K562 (cell line): Measurements from ENCODE around the gene PITPNB.

Source experiments
- EGR1 ChIP-seq: fragments of 450-650 bp; conservative IDR thresholded peaks from 2 replicates; pipeline ENCODE4 v1.6.1; 2017; ENCODE audit warnings: mild to moderate bottlenecking
- HNRNPH1 ChIP-seq: fragments of 200-400 bp; formaldehyde crosslinking; optimal IDR thresholded peaks from 2 replicates; pipeline ENCODE3; 2017; ENCODE audit warnings: low read depth, mild to moderate bottlenecking, low read length, moderate library complexity
- SIN3A ChIP-seq, 2 experiments: fragments of 150-350 bp in 1 of 2; IDR thresholded peaks; 2 replicates each; pipeline ENCODE4 v1.6.1; 2011 to 2016; ENCODE audit warnings: borderline replicate concordance in 2 of 2, low read depth in 2 of 2, low read length in 2 of 2, mild to moderate bottlenecking in 2 of 2, moderate library complexity in 2 of 2; ENCODE audit not compliant: control insufficient read depth in 1 of 2
- SP1 ChIP-seq: sonication (generic); formaldehyde crosslinking; IDR thresholded peaks from 2 replicates; pipeline ENCODE4 v1.8.1; 2022; ENCODE audit warnings: mild to moderate bottlenecking, missing genetic modification reagents
- TF ChIP-seq, protein P1 (sequence below), 3 experiments: IDR thresholded peaks in 2 of 3; conservative IDR thresholded peaks in 1 of 3; 2 replicates each; pipeline ENCODE4 v1.5.1; 2011 to 2012; ENCODE audit warnings: low read length in 3 of 3, mild to moderate bottlenecking in 3 of 3, control low read depth in 2 of 3, improper control_type of control experiment in 1 of 3, inconsistent platforms in 1 of 3, low read depth in 1 of 3, mixed read lengths in 1 of 3, moderate library complexity in 1 of 3; ENCODE audit not compliant: insufficient read depth in 2 of 3
- TF ChIP-seq, protein P2 (sequence below): fragments of 250-450 bp; sonication (Bioruptor Pico); IDR thresholded peaks from 2 replicates; pipeline ENCODE4 v1.9.0; 2021; ENCODE audit warnings: mild to moderate bottlenecking

DNA sequence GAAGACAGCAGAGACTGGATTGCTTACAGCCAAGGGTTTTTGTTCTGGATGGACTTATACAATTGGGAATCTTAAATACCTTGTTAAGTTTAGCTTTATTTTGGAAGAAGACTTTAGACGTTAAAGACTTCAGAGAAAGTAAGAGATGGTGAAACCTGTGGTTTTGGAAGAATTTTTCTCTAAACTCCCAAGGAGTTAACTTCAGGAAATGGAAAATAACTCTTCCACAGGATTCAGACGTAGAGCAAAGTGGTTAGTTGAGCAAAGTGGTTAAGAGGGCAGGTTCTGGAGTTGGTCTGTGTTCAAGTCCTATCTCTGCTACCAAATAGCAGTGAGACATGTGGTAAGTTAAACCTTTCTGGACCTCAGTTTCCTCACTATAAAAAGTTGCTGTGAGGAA is 12.8 kb downstream of the PITPNB start:
- TF ChIP-seq HNRNPH1 (no peak), EGR1 (no peak), SP1 (no peak), SIN3A (IDR thresholded peaks at IDR 0.05; ENCODE audit: borderline replicate concordance in 2 of 2, control insufficient read depth in 1 of 2, low read depth in 2 of 2, low read length in 2 of 2) (no peak)
- TF ChIP-seq, protein P1, sequence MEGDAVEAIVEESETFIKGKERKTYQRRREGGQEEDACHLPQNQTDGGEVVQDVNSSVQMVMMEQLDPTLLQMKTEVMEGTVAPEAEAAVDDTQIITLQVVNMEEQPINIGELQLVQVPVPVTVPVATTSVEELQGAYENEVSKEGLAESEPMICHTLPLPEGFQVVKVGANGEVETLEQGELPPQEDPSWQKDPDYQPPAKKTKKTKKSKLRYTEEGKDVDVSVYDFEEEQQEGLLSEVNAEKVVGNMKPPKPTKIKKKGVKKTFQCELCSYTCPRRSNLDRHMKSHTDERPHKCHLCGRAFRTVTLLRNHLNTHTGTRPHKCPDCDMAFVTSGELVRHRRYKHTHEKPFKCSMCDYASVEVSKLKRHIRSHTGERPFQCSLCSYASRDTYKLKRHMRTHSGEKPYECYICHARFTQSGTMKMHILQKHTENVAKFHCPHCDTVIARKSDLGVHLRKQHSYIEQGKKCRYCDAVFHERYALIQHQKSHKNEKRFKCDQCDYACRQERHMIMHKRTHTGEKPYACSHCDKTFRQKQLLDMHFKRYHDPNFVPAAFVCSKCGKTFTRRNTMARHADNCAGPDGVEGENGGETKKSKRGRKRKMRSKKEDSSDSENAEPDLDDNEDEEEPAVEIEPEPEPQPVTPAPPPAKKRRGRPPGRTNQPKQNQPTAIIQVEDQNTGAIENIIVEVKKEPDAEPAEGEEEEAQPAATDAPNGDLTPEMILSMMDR (IDR thresholded peaks at IDR 0.05 in 2 of 3, conservative IDR thresholded peaks at IDR 0.05 in 1 of 3; ENCODE audit: insufficient read depth in 2 of 3, low read depth in 1 of 3, low read length in 3 of 3), result no peak
- TF ChIP-seq, protein P2, sequence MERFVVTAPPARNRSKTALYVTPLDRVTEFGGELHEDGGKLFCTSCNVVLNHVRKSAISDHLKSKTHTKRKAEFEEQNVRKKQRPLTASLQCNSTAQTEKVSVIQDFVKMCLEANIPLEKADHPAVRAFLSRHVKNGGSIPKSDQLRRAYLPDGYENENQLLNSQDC (CRISPR knock-in tag), result no peak
